Umbilical cord (tissue), 2 donors: ENCODE results near the gene BRICD5. TPM values are rescaled to one million over a fixed set of nuclear protein-coding genes. Genes with fewer than 3 reads are reported as not detected.

Source experiments
- DNase-seq: peaks from one replicate; pipeline ENCODE4 v3.0.0-alpha.2; 2015; ENCODE audit warnings: low spot score
- total RNA-seq: library from RNA; depleted of rRNA; stranded (reverse); fragments of >200 nt; gene quantifications from one replicate; pipeline ENCODE4 v1.2.3, GENCODE V29; 2014; ENCODE audit warnings: low replicate concordance; ENCODE audit not compliant: insufficient read depth

The BRICD5 gene
- total RNA-seq, 1 donor from 2014 or later = 3.6 TPM

DNA sequence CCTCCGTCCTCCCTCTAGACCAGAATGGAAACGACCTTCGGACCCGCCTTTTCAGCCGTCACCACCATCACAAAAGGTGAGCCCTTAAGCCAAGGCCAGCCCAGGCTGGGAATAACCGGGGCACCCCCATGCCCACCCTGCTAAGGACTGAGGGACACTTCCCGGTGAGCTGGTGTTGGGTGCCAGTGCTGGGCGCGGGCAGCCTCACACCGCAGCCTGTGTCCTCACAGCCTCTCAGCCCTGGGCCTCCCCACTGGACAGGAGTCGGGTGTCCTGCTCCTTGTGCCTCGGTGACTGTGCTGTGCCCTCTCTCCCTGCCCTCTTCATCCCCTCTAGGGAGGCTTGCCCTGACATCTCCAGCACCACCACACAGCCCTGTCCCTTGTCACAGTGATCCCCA is 44.8 kb downstream of the BRICD5 start:
- DNase-seq = no peak

DNA sequence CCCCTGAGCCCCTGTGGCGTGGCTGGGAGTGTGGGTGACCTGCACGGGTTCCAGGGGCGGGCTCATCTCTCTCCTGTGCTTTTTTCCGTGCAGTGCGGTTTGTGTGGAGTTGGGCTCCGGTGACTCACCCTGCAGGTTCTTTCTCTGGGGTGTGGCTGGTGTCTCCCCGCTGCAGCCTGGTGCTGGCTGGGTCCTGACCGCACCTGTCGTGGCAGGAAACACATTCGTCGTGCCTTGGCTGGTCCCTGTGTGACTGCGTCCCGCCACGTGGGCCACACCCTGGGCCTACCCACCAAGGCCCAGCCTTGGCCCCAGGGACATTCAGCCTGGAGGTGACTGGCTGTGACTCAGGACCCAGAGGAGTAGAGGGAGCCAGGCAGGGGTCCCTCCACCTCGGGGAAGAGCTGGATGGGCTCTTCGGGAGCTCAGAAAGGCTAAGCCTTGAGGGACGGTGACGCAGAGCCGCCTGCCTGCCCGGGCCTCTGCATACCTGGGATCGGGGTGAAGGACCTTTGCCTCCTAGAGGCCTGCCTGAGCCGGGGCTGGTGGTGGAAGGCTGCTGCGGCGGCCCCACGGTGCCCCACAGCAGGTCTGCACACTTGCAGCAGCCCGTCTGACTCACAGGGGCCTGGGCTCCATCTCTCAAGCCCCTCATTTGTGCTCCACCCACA is 47.3 kb downstream of the BRICD5 start:
- DNase-seq = peak; percentile 57

DNA sequence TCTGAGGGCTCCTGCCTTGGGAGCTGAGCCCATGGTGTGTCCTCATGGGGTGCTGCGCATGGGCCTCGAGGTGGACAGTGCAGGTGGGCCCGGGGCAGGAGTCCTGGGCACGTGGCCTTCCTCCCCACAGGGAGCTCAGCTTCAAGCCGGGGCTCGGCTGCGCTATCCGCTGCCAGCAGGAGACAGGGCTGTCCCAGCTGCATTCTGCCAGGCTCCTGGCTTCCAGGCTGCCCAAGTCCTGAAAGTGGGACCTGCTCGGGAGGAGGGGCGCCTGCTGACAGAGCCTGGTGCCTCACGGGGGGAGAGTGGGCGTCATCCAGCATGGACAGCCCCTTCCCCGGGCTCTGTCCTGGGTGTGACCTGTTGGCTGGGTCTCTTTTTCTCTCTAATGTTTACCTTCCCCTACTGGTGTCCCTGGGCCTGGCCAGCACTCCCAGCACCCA is 48.0 kb downstream of the BRICD5 start:
- DNase-seq = no peak

DNA sequence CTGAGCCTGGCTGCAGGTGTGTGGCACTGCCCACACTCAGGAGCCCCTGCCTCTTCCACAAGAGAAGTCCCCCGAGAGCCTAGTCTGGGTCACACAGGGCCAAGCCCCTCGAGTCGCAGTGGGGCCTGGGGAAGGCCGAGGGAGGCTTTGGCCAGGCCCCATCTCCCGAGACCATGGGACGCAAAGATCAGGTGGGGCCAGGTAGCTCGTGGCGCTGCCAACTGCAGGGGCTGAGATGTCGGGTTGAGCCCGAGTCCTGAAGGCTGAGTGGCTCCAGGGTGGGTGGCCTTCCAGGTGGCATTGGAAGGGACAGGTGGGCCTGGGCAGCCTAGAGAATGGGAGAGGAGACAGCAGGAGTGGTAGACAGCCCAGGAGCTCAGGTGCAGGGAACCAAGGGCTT is 48.8 kb downstream of the BRICD5 start:
- no peak for DNase-seq

DNA sequence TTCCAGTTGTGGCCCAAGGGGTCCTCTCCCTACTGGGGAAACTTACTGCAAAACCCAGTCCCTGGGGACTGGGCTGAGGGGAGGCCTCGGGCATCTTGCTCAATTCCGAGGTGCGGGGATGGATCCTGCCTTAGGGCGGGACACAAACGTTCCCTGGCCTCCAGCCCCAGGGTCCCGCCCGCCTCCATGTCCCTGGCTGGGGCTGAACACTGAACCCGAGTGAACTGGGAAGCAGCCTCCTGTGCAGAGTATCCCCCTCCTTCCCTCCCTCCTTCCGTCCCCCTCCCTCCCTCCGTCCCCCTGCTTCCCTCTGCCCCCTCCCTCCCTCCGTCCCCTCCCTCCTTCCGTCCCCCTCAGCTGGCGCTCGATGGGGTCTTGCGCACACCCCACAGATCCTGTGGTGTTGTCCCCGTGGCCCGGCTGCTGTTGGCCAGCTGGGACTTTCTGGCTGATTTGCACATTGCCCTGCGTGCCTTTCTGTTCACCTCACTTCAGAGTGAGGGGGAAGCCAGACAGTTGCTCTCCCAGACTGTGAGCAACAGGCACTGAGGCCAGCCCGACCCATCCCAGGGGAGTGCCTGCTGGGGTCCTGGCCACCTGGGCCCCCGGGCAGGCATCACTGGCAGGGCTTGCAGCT is 49.6 kb downstream of the BRICD5 start:
- DNase-seq = no peak

Other genes with a start within 250 kb of the BRICD5 start
- gene RPS2, start 246.0 kb downstream of the BRICD5 start, total RNA-seq = 1,669 TPM
- gene RNF151, start 244.0 kb downstream of the BRICD5 start, total RNA-seq = not detected
- gene TBL3, start 238.8 kb downstream of the BRICD5 start, total RNA-seq = 10.4 TPM
- gene NOXO1, start 229.4 kb downstream of the BRICD5 start, total RNA-seq = not detected
- gene GFER, start 226.7 kb downstream of the BRICD5 start, total RNA-seq = 12.0 TPM
- gene SYNGR3, start 220.9 kb downstream of the BRICD5 start, total RNA-seq = 2.4 TPM
- gene ZNF598, start 201.0 kb downstream of the BRICD5 start, total RNA-seq = 4.8 TPM
- gene NPW, start 191.1 kb downstream of the BRICD5 start, total RNA-seq = not detected
- gene NHERF2, start 184.0 kb downstream of the BRICD5 start, total RNA-seq = 30.3 TPM
- 10.4 TPM for gene NTHL1, start 163.0 kb downstream of the BRICD5 start, total RNA-seq
- 50.1 TPM for gene TSC2, start 162.9 kb downstream of the BRICD5 start, total RNA-seq
- 99.9 TPM for gene PKD1, start 75.0 kb downstream of the BRICD5 start, total RNA-seq
- 0.48 TPM for gene RAB26, start 62.2 kb downstream of the BRICD5 start, total RNA-seq
- 22.9 TPM for gene TRAF7, start 55.1 kb downstream of the BRICD5 start, total RNA-seq
- gene CASKIN1, start 14.3 kb downstream of the BRICD5 start, total RNA-seq = not detected
- 25.8 TPM for gene MLST8, start 5.4 kb downstream of the BRICD5 start, total RNA-seq
- 7.9 TPM for gene PGP, start 4.0 kb upstream of the BRICD5 start, total RNA-seq
- gene E4F1, start 12.7 kb upstream of the BRICD5 start, total RNA-seq = 14.7 TPM
- not detected for gene DNASE1L2, start 25.6 kb upstream of the BRICD5 start, total RNA-seq
- 24.6 TPM for gene ECI1, start 40.7 kb upstream of the BRICD5 start, total RNA-seq
- 51.3 TPM for gene RNPS1, start 57.3 kb upstream of the BRICD5 start, total RNA-seq
- 0.72 TPM for gene ABCA3, start 129.9 kb upstream of the BRICD5 start, total RNA-seq
- gene CCNF, start 218.6 kb upstream of the BRICD5 start, total RNA-seq = 6.3 TPM
- 1.2 TPM for gene TEDC2, start 249.2 kb upstream of the BRICD5 start, total RNA-seq